Type B pancreatic cell (in vitro differentiated cells): ENCODE data around the gene RPS6KA2. TPM values are rescaled to one million over a fixed set of nuclear protein-coding genes. Genes with fewer than 3 reads are reported as not detected.
A peak's percentile ranks its signal among the peaks of the same experiment; 100 is the strongest.

Experiments
- DNase-seq: peaks from one replicate; pipeline ENCODE4 v3.0.0; 2021; ENCODE audit warnings: mixed read lengths; ENCODE audit not compliant: unreplicated experiment; ENCODE audit errors: extremely low spot score
- H3K27ac Mint-ChIP-seq: 2 replicates; pipeline ENCODE4 v1.8.0; 2021; ENCODE audit warnings: mild to moderate bottlenecking, mixed read lengths
- H3K27me3 Mint-ChIP-seq: 2 replicates; pipeline ENCODE4 v1.8.0; 2021; ENCODE audit warnings: mixed read lengths
- H3K36me3 Mint-ChIP-seq: 2 replicates; pipeline ENCODE4 v1.8.0; 2021; ENCODE audit warnings: mixed read lengths
- H3K4me1 Mint-ChIP-seq: one replicate; pipeline ENCODE4 v1.8.0; 2021; ENCODE audit warnings: mixed read lengths; ENCODE audit not compliant: unreplicated experiment
- H3K4me3 Mint-ChIP-seq: 2 replicates; pipeline ENCODE4 v1.8.0; 2021; ENCODE audit warnings: mild to moderate bottlenecking, mixed read lengths
- H3K9me3 Mint-ChIP-seq: 2 replicates; pipeline ENCODE4 v1.8.0; 2021; ENCODE audit warnings: mixed read lengths
- total RNA-seq: library from RNA; stranded (reverse); gene quantifications from 2 replicates; pipeline ENCODE4 v1.2.1, GENCODE V29; 2021; ENCODE audit warnings: low replicate concordance
- TF ChIP-seq, protein P1 (sequence below): fragments of 200-600 bp; sonication (generic); conservative IDR thresholded peaks from 2 replicates; pipeline ENCODE4 v1.5.0; 2021; ENCODE audit warnings: antibody characterized with exemption, mild to moderate bottlenecking

RPS6KA2 gene
- total RNA-seq, 1 donor from 2014 or later = 23.8 TPM

DNA sequence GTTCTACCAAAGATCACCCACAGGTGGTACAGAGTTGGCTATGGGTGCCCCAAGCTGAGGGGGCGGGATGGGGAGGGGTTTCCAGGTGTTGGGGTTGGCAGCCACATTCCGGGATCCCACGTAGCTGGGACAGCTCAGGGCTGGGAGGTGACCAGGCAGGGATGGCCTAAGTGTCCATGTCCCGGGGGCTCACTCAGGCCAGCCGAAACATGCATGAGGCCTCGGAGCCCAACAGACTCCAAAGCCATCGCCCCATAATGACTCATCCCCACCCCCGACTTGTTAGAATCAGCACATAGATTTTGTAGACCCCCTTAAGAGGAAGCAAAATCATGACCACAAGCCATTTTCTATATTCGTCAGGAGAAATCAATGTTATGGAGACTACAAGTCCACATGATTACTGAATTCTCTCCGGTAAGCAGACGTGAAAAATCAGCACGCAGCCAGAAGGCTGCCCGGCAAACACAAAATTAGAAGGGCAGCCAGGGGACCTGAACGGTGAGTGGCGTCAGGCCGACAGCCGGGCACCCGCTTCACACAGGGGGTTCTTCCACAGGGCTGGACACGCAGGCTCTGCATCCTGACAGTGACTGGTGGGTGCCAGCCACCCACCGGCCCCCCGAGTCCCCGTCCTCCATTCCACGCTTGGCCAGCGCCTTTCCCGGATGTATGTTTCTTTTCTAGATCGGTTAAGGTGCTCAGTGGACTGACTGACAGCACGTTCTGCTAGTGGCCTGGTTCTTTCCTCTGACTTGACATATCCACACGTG, 121.7 kb downstream of the RPS6KA2 start:
- Mint-ChIP-seq H3K4me1 (peaks cover 10% of the 10 kb centered on the region), H3K4me3 (no peak overlapping the region), H3K36me3 (peaks cover 21% of the 10 kb centered on the region), H3K27me3 (no peaks in the 10 kb centered on the region), H3K27ac (no peak overlapping the region), H3K9me3 (no peaks in the 10 kb centered on the region)
- TF ChIP-seq, protein P1, sequence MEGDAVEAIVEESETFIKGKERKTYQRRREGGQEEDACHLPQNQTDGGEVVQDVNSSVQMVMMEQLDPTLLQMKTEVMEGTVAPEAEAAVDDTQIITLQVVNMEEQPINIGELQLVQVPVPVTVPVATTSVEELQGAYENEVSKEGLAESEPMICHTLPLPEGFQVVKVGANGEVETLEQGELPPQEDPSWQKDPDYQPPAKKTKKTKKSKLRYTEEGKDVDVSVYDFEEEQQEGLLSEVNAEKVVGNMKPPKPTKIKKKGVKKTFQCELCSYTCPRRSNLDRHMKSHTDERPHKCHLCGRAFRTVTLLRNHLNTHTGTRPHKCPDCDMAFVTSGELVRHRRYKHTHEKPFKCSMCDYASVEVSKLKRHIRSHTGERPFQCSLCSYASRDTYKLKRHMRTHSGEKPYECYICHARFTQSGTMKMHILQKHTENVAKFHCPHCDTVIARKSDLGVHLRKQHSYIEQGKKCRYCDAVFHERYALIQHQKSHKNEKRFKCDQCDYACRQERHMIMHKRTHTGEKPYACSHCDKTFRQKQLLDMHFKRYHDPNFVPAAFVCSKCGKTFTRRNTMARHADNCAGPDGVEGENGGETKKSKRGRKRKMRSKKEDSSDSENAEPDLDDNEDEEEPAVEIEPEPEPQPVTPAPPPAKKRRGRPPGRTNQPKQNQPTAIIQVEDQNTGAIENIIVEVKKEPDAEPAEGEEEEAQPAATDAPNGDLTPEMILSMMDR = no peak
- DNase-seq = no peak

DNA sequence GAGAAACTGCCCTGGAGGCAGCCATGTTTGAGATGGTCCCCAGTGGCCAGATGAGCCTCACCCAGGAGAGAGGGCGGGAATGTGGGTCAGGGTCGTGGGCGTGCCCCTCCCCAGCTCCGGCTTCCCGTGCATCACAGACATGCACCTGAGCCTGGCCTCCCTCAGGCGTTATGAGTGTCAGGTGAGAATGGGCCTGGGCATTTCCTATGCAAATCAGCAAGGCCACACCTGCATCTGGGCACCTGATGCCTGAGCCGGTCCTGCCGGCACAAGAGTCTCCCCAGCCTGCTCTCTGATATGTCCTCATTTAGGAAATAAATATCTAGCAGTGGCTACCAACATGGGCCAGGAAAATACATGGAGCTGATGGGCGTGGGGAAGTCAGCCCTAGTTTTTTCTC, 123.0 kb downstream of the RPS6KA2 start:
- no peak for DNase-seq
- Mint-ChIP-seq H3K4me1 (peaks cover 10% of the 10 kb centered on the region), H3K27ac (no peak overlapping the region), H3K27me3 (no peaks in the 10 kb centered on the region), H3K4me3 (no peak overlapping the region), H3K36me3 (peaks cover 26% of the 10 kb centered on the region), H3K9me3 (no peaks in the 10 kb centered on the region)
- TF ChIP-seq, protein P1 = no peak

DNA sequence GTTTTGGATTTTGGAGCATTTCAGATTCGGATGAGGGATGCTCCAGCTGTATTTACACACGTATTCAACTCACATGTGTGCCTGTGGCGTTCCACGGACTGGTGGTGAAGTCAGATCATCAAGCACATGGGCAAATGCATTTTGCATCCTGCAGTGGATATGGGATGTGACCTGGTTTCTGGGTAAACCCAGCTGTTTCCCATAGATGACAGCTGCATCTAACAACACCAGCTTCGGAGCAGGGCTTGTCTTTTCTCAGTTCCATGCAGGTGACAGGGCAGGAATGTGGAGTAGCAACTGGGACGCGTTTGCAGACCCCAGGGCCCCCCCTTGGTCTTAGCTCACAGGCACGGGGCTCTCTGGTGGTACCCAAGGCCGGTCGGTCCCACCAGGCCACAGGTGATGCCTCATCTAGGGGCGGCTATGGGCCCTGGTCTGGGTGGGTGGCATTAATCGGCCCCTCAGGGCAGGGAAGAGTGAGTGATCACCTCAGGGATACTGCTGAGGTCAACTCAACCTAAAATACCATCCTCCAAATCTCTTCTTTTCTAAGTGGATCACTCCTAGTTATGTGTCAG, 123.8 kb downstream of the RPS6KA2 start:
- Mint-ChIP-seq H3K4me3 (no peak overlapping the region), H3K36me3 (peaks cover 26% of the 10 kb centered on the region), H3K27ac (no peak overlapping the region), H3K9me3 (no peaks in the 10 kb centered on the region), H3K27me3 (no peaks in the 10 kb centered on the region), H3K4me1 (peaks cover 10% of the 10 kb centered on the region)
- no peak for DNase-seq
- TF ChIP-seq, protein P1 = no peak

DNA sequence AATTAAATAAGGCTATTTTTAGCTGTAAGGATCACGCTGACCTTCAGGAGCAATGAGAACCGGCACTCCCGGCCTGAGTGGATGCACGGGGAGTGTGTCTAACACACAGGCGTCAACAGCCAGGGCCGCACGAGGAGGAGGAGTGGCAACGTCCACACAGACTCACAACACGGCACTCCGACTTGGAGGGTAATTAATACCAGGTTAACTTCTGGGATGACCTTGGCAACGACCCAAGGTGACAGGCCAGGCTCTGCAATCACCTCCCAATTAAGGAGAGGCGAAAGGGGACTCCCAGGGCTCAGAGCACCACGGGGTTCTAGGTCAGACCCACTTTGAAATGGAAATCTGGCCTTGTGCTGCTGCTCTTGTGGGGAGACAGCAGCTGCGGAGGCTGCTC, 124.6 kb downstream of the RPS6KA2 start:
- TF ChIP-seq, protein P1 = no peak
- Mint-ChIP-seq H3K4me1 (peaks cover 10% of the 10 kb centered on the region), H3K27me3 (no peaks in the 10 kb centered on the region), H3K27ac (peak overlapping the region; percentile 48), H3K36me3 (peaks cover 22% of the 10 kb centered on the region), H3K9me3 (no peaks in the 10 kb centered on the region), H3K4me3 (no peak overlapping the region)
- no peak for DNase-seq

DNA sequence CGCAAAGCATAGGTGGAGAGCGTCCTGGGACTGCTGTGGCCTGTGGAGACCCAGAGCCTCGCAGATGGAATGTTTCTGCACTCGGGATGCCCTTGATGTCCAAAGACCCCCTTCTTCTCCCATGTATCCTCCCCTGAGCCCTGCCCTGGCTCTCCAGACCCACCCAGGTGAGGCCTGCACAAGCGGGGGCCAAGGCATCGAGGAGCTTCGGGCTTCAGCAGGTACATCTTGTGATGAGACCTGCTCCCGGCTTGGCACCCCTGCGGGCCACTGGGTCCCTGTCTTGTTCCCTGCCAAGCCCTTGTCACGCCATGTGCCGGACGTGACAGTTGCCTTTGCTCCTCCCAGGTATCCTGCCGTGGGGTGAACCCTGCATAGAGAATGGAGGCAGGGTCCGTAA, 125.8 kb downstream of the RPS6KA2 start:
- H3K36me3 Mint-ChIP-seq = peaks cover 18% of the 10 kb centered on the region
- H3K27me3 Mint-ChIP-seq = no peaks in the 10 kb centered on the region
- H3K9me3 Mint-ChIP-seq = no peaks in the 10 kb centered on the region
- H3K4me1 Mint-ChIP-seq = peaks cover 10% of the 10 kb centered on the region
- H3K27ac Mint-ChIP-seq = no peak overlapping the region
- TF ChIP-seq, protein P1 = no peak
- H3K4me3 Mint-ChIP-seq = no peak overlapping the region
- no peak for DNase-seq
